Activated CD4-positive, alpha-beta T cell treated with anti-CD3 and anti-CD28 coated beads, Interleukin-10, Interleukin-2, amounts not matched to agents 100 ng/mL and 50 ng/mL, durations not matched to agents 16 hours and 8 hours (primary cell): Measurements from ENCODE around the gene DMBT1.

Source experiments
- DNase-seq: peaks from one replicate; pipeline ENCODE4 v3.0.0-alpha.2; 2020

The DMBT1 gene

GRCh38 chr10:122560279-122560804, at the start of gene DMBT1:
Gene DMBT1 (plus strand): TSS chr10:122560754. CDS start chr10:122560771, 17 bp downstream.
- no peak for DNase-seq

GRCh38 chr10:122513053-122513452, 47.5 kb upstream of the DMBT1 start:
- no peak for DNase-seq

DNA sequence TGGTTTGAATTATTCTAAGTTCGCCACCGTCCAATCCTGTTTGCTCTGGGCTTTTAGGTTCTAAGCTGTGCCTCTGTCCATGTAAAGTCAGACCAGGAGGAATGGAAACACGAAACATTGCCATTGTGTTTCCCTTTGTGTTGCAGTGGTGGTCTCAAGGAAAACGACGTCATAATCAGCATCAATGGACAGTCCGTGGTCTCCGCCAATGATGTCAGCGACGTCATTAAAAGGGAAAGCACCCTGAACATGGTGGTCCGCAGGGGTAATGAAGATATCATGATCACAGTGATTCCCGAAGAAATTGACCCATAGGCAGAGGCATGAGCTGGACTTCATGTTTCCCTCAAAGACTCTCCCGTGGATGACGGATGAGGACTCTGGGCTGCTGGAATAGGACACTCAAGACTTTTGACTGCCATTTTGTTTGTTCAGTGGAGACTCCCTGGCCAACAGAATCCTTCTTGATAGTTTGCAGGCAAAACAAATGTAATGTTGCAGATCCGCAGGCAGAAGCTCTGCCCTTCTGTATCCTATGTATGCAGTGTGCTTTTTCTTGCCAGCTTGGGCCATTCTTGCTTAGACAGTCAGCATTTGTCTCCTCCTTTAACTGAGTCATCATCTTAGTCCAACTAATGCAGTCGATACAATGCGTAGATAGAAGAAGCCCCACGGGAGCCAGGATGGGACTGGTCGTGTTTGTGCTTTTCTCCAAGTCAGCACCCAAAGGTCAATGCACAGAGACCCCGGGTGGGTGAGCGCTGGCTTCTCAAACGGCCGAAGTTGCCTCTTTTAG, 46.3 kb upstream of the DMBT1 start:
- DNase-seq: no peak

GRCh38 chr10:122515022-122515424, 45.5 kb upstream of the DMBT1 start:
- no peak for DNase-seq

DNA sequence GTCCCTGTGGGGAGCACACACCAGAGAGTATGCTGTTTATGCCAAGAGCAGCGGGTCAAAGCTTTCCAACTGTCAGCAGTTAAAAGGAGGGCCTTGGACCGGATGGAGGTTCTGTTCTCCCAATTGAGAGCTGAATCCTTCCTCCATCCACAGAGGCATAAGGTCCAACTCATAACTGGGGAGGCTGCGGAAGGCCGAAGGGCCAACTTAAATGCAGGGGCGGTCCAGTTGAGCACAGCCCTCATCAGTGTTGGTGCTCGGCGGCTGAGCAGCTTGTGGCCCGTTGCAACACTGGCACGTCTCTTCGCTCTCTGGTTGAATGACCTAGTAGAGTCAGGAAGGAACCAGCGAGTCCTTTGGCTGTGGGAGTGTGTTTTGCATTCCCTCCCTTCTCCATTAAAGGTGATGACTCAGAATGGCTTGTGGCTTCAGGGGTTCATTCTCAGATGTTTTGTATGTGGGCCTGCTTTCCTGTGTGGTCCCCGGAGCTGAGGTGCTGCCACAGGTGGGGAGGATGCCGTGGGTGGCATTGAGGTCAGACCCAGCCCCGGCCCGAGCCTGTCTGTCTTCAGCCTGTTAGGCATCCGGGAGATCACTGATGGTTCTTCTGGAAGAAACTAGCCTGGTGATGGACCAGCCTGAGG, 44.8 kb upstream of the DMBT1 start:
- DNase-seq: peak; percentile 68

DNA sequence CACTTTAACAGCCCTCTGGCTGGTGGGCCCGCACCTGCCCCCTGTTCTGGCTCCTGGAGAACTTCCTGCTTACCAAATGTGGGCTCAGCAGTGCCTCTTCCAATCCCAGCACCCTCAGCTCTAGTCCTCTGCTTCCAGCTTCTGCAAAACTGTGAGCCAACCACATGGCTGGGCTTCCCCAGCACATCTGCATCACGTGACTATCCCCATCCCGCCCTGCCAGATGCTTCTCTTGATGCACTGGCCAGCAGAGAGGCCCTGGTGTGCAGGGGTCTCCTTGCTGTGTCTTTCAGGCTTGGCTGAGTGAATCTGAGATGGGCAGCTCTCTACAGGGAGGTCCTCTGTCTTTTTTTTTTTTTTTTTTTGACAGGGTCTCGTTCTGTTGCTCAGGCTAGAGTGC, 43.8 kb upstream of the DMBT1 start:
- DNase-seq: no peak

DNA sequence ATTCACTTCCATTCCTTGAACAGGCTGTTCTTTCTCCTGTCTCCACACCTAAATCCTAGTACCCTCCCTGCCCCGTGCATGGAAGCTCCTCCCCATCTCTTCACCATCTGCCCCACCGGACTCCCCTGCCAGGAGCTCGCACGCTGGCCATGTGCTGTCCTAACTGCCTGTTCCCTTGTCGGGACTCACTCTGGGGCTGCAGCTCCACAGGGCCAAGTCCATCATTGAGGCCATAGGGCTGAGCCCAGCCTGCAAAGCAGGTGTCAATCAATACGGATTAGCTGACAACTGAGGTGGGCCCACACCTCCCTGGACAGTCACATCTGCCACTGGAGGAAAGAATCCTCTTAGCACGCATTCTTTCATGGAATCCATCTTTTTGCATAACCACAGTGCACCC, 41.4 kb upstream of the DMBT1 start:
- no peak for DNase-seq

DNA sequence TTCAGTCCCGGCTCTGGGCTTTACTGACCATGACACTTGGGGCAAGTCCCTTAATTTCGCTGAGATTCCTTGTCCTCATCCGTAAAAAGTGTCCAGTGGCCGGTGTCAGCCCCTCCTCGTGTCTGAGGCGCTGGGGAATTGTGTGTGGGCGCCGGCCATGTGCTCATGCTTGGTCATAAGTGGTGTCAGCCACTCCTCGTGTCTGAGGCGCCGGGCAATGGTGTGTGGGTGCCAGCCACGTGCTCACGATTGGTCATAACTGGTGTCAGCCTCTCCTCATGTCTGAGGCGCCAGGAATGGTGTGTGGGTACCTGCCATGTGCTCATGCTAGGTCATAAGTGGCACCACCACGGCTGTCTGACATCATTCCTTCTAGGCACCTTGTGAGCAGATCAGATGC, 40.7 kb upstream of the DMBT1 start:
- no peak for DNase-seq

DNA sequence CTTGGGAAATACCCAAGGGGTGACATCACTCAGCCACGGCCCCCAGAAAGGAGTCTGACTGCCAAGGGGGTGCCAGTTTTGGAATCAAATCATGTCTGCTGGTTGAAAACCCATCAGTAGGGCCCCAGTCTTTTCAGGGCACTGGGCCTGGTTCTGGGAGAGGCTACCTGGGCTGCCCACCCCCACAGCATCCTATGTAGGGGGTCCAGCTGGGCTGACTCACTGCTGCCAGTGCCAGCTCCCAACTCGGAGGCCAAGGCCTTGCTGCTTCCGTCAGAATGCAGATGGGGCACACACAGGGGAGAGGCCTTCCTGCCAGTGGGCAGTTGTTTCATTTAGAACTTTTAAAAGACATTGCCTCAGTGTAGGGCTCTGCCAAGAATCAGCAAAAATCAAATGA, 39.5 kb upstream of the DMBT1 start:
- DNase-seq: no peak

- DNase-seq: no peak
These were observed 35.7 kb upstream of the DMBT1 start for GRCh38 chr10:122524811-122525210.

DNA sequence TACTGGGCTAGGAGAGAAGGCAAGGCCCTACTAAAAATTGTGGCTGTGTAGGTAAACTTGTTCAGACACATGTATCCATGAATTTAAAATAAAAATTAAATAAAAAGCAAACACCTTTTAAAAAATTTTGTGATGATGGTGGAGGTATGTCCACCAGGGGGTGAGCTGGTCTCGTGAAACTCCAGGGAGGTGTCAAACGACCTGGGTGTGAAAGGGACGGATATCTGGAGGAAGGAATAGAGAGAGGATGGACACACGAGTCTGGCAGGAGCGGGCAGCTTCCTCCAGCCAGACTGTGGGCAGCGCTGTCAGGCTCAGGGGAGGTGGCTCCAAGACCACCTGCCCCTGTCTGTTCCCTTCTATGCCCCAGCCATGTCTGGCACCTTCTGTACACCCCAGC, 34.8 kb upstream of the DMBT1 start:
- DNase-seq: peak; percentile 7

DNA sequence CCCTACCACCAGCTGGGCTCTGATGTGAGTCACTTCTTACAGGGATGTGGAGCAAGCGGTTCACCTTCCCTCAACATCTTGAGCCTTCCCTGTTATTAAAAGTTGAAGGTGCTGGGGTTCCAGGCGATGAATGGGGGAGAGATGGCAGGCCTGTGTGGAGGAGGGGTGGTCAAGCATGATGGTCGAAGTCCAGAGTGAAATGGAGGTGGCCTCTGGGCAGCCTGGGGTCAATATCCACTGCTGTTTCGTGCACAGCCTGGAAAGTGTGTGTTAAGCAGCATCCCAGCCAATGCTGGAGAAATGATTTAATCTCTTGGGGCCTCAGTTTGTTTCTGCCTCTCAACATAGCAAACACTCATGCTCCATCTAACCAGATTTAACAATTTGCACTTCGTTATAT, 33.7 kb upstream of the DMBT1 start:
- no peak for DNase-seq

DNA sequence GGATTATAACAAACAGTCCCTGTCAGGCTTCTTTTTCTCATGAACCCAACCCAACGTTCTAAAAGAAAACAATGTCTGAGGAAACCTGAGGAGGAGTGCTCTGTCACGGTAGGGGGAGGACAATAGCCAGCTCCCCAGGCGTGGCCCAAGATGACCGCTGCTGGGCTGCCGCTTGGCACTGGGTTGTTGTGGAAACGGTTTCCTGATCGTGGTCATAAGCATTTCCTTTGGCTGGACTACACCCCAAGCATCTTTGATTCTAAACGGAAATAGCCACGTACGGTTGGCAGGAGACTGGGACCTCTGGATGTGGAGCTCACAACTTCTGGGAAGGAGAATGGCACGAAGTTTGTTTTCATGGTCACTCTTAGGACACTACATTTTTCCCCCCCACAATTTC, 30.4 kb upstream of the DMBT1 start:
- DNase-seq: no peak

DNA sequence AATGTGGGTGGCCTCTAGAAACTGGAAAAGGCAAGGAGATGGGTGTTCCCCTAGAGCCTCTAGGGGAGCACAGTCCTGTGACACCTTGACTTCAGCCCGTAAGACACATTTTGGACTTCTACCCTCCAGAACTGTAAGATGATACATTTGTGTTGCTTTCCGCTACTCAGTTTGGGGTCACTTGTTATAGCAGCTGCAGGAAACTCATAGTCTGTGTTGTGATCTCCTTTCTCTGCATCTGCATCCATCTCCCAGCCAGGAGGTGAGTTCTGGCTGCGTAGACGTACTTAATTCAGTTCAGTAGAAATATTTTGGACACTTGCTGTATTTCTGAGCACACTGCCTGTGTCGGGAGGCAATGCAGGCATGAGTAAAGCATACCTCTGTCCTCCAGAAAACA, 29.3 kb upstream of the DMBT1 start:
- no peak for DNase-seq

DNA sequence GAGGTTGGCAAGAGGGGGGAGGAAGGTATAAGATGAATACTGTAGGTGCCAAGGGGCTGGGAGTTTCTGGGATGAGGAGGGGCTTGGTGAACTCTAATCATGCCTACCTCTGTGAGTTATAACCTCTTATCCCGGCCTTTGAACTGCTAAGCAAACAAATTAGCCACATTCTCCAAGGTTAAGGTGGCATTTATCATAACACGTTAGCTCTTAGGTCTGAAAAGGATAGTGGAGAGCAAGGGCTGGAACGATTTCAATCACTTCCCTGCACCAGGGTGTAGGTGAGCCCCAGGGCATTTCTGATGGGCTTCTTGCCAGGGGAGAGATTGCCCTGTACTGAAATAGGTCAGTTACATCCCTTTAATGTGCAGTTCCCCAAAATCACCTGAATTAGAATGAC, 28.6 kb upstream of the DMBT1 start:
- DNase-seq: no peak

GRCh38 chr10:122532601-122533296, 27.8 kb upstream of the DMBT1 start:
- DNase-seq: no peak

GRCh38 chr10:122537545-122537944, 23.0 kb upstream of the DMBT1 start:
- DNase-seq: peak; percentile 28

- DNase-seq: peak; percentile 49
These were observed 19.0 kb upstream of the DMBT1 start for GRCh38 chr10:122541541-122542002.

GRCh38 chr10:122543676-122544445, 16.7 kb upstream of the DMBT1 start:
- no peak for DNase-seq

- no peak for DNase-seq
These were observed 16.1 kb upstream of the DMBT1 start for GRCh38 chr10:122544493-122544892.

DNA sequence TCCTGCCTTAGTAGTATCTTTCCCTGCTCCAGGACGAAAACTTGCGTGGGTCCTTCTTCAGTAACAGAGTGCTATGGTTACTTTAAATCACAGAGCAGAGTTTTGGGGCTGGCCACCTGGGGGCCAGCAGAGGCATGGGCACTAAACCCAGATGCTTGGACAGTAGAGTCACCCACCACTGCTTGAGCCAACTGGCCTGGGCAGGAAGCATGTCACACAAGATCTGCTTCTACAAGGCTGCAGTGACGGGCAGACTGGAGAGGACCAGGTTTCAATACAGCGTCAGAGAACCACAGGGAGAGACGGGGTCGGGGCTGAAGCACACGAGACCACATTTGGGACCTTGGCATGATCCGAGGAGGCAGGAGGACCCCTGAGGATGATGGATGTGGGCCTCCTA, 14.3 kb upstream of the DMBT1 start:
- no peak for DNase-seq

- DNase-seq: no peak
These were observed 12.0 kb upstream of the DMBT1 start for GRCh38 chr10:122548407-122549085.
